ENCODE results near the gene RAP1GAP2.
"Not testable (repeated sequence)": the region's sequence is repeated elsewhere in the genome, so short reads cannot be mapped to it uniquely, and the experiment has no call there.

Gene RAP1GAP2

GRCh38 chr17:2816688-2817087, 20.4 kb downstream of the RAP1GAP2 start:
- H3K27ac ChIP-seq, result no peak overlapping the region
- TF ChIP-seq ZFX (IDR thresholded peaks at IDR 0.05), result no peak
- no peak for TF ChIP-seq CTCF (conservative IDR thresholded peaks at IDR 0.05)

GRCh38 chr17:2819294-2819693, 23.1 kb downstream of the RAP1GAP2 start:
- H3K27ac ChIP-seq, result not testable (repeated sequence)

- no peak overlapping the region for H3K27ac ChIP-seq
- TF ChIP-seq CTCF (conservative IDR thresholded peaks at IDR 0.05), result no peak
- TF ChIP-seq ZFX (IDR thresholded peaks at IDR 0.05), result no peak
Measured at GRCh38 chr17:2819921-2820501, 23.8 kb downstream of the RAP1GAP2 start.

GRCh38 chr17:2821868-2822267, 25.6 kb downstream of the RAP1GAP2 start:
- TF ChIP-seq CTCF (conservative IDR thresholded peaks at IDR 0.05), result no peak
- no peak for TF ChIP-seq ZFX (IDR thresholded peaks at IDR 0.05)
- no peak overlapping the region for H3K27ac ChIP-seq

GRCh38 chr17:2822358-2822757, 26.1 kb downstream of the RAP1GAP2 start:
- no peak overlapping the region for H3K27ac ChIP-seq
- TF ChIP-seq CTCF (conservative IDR thresholded peaks at IDR 0.05) (no peak), ZFX (IDR thresholded peaks at IDR 0.05) (no peak)

GRCh38 chr17:2825253-2825970, 29.2 kb downstream of the RAP1GAP2 start:
- TF ChIP-seq ZFX (IDR thresholded peaks at IDR 0.05) (no peak), CTCF (conservative IDR thresholded peaks at IDR 0.05) (no peak)
- H3K27ac ChIP-seq, result no peak overlapping the region

GRCh38 chr17:2828397-2829038, 32.3 kb downstream of the RAP1GAP2 start:
- no peak overlapping the region for H3K27ac ChIP-seq
- peak; percentile 97 for TF ChIP-seq CTCF (conservative IDR thresholded peaks at IDR 0.05)
- TF ChIP-seq ZFX (IDR thresholded peaks at IDR 0.05), result no peak

All from C4-2B (cell line).